Measurements from ENCODE around the gene ATP6V0A1.

Gene ATP6V0A1

DNA sequence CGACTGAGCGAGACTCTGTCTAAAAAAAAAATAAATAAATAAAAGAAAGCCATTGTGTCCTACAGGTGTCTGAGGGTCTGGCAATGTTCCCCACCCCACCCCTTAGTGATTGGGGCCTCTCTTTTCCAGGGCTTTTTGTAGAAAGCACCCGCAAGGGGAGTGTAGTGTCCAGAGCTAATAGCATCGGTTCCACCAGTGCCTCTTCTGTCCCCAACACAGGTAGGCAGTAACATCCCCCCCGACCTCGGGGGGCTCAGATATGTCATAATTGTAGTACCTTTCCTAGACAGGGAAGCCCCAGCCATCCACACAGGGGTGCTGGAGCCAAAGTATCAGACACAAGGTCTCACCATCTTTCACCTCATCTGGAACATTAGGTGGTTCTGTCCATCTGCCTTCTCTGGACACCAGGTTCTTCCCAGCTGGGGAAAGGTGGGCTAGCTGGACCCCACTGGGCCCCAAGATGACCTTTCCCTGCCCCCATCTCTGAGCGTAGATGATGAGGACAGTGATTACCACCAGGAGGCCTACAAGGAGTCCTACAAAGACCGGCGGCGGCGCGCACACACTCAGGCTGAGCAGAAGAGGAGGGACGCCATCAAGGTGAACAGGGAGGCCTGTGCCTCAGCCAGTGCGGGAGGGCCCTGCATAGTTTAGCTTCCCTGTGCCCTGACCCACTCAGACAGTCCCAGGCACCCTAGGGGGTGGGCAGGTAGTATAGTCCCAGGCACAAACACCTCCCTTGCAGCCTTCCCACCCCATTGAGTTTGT is 109.8 kb downstream of the ATP6V0A1 start:
- Histone ChIP-seq H3K36me3 (ENCODE audit: insufficient read depth, low read length) (peaks cover 48% of the 10 kb centered on the region; the same call in 1 of the 2 replicates), H2AFZ (ENCODE audit: low read length) (no peak overlapping the region), H3K4me2 (ENCODE audit: low read depth, low read length, poor library complexity, severe bottlenecking) (peak overlapping the region; percentile 83), H3F3A (ENCODE audit: low read depth) (no peaks in the 10 kb centered on the region; the same call in 1 of the 2 replicates), H3K4me1 (ENCODE audit: insufficient read depth, low read length, poor library complexity, severe bottlenecking) (peaks cover 34% of the 10 kb centered on the region), H3K79me2 (ENCODE audit: insufficient read depth, low read length) (peaks cover 70% of the 10 kb centered on the region), H4K20me1 (ENCODE audit: insufficient read depth, low read length, poor library complexity, severe bottlenecking) (peaks cover 18% of the 10 kb centered on the region), H3K27me3 (ENCODE audit: insufficient read depth, low read length, poor library complexity, severe bottlenecking) (no peaks in the 10 kb centered on the region), H3K4me3 (ENCODE audit: low read length, poor library complexity, severe bottlenecking) (peak overlapping the region; percentile 87), H3K9ac (ENCODE audit: low read depth, low read length, poor library complexity, severe bottlenecking) (peak overlapping the region; percentile 92), H3K9me2 (replicated peaks; ENCODE audit: low read depth, low read length) (no peaks in the 10 kb centered on the region), H3K9me3 (ENCODE audit: insufficient read depth, low read depth, low read length) (no peaks in the 10 kb centered on the region)
- no peak for TF ChIP-seq EZH2phosphoT487 (IDR thresholded peaks at IDR 0.05; ENCODE audit: borderline replicate concordance)
- TF ChIP-seq, protein P1, sequence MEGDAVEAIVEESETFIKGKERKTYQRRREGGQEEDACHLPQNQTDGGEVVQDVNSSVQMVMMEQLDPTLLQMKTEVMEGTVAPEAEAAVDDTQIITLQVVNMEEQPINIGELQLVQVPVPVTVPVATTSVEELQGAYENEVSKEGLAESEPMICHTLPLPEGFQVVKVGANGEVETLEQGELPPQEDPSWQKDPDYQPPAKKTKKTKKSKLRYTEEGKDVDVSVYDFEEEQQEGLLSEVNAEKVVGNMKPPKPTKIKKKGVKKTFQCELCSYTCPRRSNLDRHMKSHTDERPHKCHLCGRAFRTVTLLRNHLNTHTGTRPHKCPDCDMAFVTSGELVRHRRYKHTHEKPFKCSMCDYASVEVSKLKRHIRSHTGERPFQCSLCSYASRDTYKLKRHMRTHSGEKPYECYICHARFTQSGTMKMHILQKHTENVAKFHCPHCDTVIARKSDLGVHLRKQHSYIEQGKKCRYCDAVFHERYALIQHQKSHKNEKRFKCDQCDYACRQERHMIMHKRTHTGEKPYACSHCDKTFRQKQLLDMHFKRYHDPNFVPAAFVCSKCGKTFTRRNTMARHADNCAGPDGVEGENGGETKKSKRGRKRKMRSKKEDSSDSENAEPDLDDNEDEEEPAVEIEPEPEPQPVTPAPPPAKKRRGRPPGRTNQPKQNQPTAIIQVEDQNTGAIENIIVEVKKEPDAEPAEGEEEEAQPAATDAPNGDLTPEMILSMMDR (conservative IDR thresholded peaks at IDR 0.05; ENCODE audit: low read length), result no peak

- H3K9me3 ChIP-seq (ENCODE audit: insufficient read depth, low read depth, low read length), result no peaks in the 10 kb centered on the region
- no peak overlapping the region for H2AFZ ChIP-seq (ENCODE audit: low read length)
- H3K9me2 ChIP-seq (replicated peaks; ENCODE audit: low read depth, low read length), result no peaks in the 10 kb centered on the region
- H3K4me1 ChIP-seq (ENCODE audit: insufficient read depth, low read length, poor library complexity, severe bottlenecking), result peaks cover 25% of the 10 kb centered on the region
- H3K27me3 ChIP-seq (ENCODE audit: insufficient read depth, low read length, poor library complexity, severe bottlenecking), result no peaks in the 10 kb centered on the region
- peaks cover 58% of the 10 kb centered on the region for H3K79me2 ChIP-seq (ENCODE audit: insufficient read depth, low read length)
- peaks cover 46% of the 10 kb centered on the region; the same call in 1 of the 2 replicates for H3K36me3 ChIP-seq (ENCODE audit: insufficient read depth, low read length)
- H4K20me1 ChIP-seq (ENCODE audit: insufficient read depth, low read length, poor library complexity, severe bottlenecking), result peaks cover 18% of the 10 kb centered on the region
- no peak overlapping the region for H3K4me3 ChIP-seq (ENCODE audit: low read length, poor library complexity, severe bottlenecking)
- no peaks in the 10 kb centered on the region for H3F3A ChIP-seq (ENCODE audit: low read depth)
- TF ChIP-seq EZH2phosphoT487 (IDR thresholded peaks at IDR 0.05; ENCODE audit: borderline replicate concordance), result no peak
- TF ChIP-seq, protein P1 (conservative IDR thresholded peaks at IDR 0.05; ENCODE audit: low read length), result no peak
- no peak overlapping the region for H3K4me2 ChIP-seq (ENCODE audit: low read depth, low read length, poor library complexity, severe bottlenecking)
- no peak overlapping the region for H3K9ac ChIP-seq (ENCODE audit: low read depth, low read length, poor library complexity, severe bottlenecking)
Measured at GRCh38 chr17:42571435-42572225, 113.0 kb downstream of the ATP6V0A1 start.
